ENCODE data around the gene PHB1. TPM values are rescaled to one million over a fixed set of nuclear protein-coding genes. Genes with fewer than 3 reads are reported as not detected.

The PHB1 gene
- total RNA-seq, 1 donor: 71.7 TPM

- H2AFZ ChIP-seq (ENCODE audit: low read length): peak overlapping the region; percentile 75
- peak; percentile 89 for DNase-seq (ENCODE audit: insufficient read length, low spot score, missing footprints)
- H3K27ac ChIP-seq (ENCODE audit: low read depth, low read length): peak overlapping the region; percentile 53
- no peaks in the 10 kb centered on the region for H3K27me3 ChIP-seq (ENCODE audit: insufficient read depth, low read length)
- TF ChIP-seq CTCF (IDR thresholded peaks at IDR 0.05; ENCODE audit: extremely low read depth, low read depth, low read length): no peak
- no peaks in the 10 kb centered on the region for H3K36me3 ChIP-seq (ENCODE audit: insufficient read depth, low read length)
- peak overlapping the region; percentile 82 for H3K4me2 ChIP-seq (ENCODE audit: insufficient read depth, low read length)
- peaks cover 34% of the 10 kb centered on the region for H3K4me1 ChIP-seq (ENCODE audit: insufficient read depth, low read length)
- peaks cover 42% of the 10 kb centered on the region for H4K20me1 ChIP-seq (ENCODE audit: insufficient read depth, low read length)
- peak overlapping the region; percentile 95 for H3K4me3 ChIP-seq (ENCODE audit: insufficient read depth, low read length)
- H3K79me2 ChIP-seq (ENCODE audit: insufficient read depth, low read length): peaks cover 51% of the 10 kb centered on the region
- H3K9me3 ChIP-seq (ENCODE audit: low read depth, low read length): no peaks in the 10 kb centered on the region
Observed at GRCh38 chr17:49361129-49361901, 53.4 kb downstream of the PHB1 start.

GRCh38 chr17:49360796-49361128, 53.9 kb downstream of the PHB1 start:
- Histone ChIP-seq H2AFZ (ENCODE audit: low read length) (peak overlapping the region; percentile 75), H3K4me1 (ENCODE audit: insufficient read depth, low read length) (peaks cover 34% of the 10 kb centered on the region), H3K9me3 (ENCODE audit: low read depth, low read length) (no peaks in the 10 kb centered on the region), H3K79me2 (ENCODE audit: insufficient read depth, low read length) (peaks cover 56% of the 10 kb centered on the region), H3K36me3 (ENCODE audit: insufficient read depth, low read length) (no peaks in the 10 kb centered on the region), H3K27me3 (ENCODE audit: insufficient read depth, low read length) (no peaks in the 10 kb centered on the region), H4K20me1 (ENCODE audit: insufficient read depth, low read length) (peaks cover 43% of the 10 kb centered on the region), H3K4me2 (ENCODE audit: insufficient read depth, low read length) (peak overlapping the region; percentile 82), H3K27ac (ENCODE audit: low read depth, low read length) (peak overlapping the region; percentile 53), H3K4me3 (ENCODE audit: insufficient read depth, low read length) (peak overlapping the region; percentile 95)
- no peak for DNase-seq (ENCODE audit: insufficient read length, low spot score, missing footprints)
- TF ChIP-seq CTCF (IDR thresholded peaks at IDR 0.05; ENCODE audit: extremely low read depth, low read depth, low read length): no peak

GRCh38 chr17:49359990-49360795, 54.5 kb downstream of the PHB1 start:
- peaks cover 34% of the 10 kb centered on the region for H3K4me1 ChIP-seq (ENCODE audit: insufficient read depth, low read length)
- H3K79me2 ChIP-seq (ENCODE audit: insufficient read depth, low read length): peaks cover 60% of the 10 kb centered on the region
- no peaks in the 10 kb centered on the region for H3K9me3 ChIP-seq (ENCODE audit: low read depth, low read length)
- TF ChIP-seq CTCF (IDR thresholded peaks at IDR 0.05; ENCODE audit: extremely low read depth, low read depth, low read length): no peak
- peaks cover 44% of the 10 kb centered on the region for H4K20me1 ChIP-seq (ENCODE audit: insufficient read depth, low read length)
- no peaks in the 10 kb centered on the region for H3K36me3 ChIP-seq (ENCODE audit: insufficient read depth, low read length)
- peak overlapping the region; percentile 75 for H2AFZ ChIP-seq (ENCODE audit: low read length)
- peak; percentile 46 for DNase-seq (ENCODE audit: insufficient read length, low spot score, missing footprints)
- peak overlapping the region; percentile 95 for H3K4me3 ChIP-seq (ENCODE audit: insufficient read depth, low read length)
- H3K27ac ChIP-seq (ENCODE audit: low read depth, low read length): peak overlapping the region; percentile 53
- H3K27me3 ChIP-seq (ENCODE audit: insufficient read depth, low read length): no peaks in the 10 kb centered on the region
- peak overlapping the region; percentile 82 for H3K4me2 ChIP-seq (ENCODE audit: insufficient read depth, low read length)

Measured in osteoblast (primary cell).